NCI-H187 (cell line): Measurements from ENCODE around the gene CHSY1.

Source experiments
- DNase-seq, 2 experiments: peaks; one replicate each; lab custom pipeline; 2025; lab: John Stamatoyannopoulos, UW

CHSY1 gene

GRCh38 chr15:101152914-101153313, 98.9 kb downstream of the CHSY1 start:
- DNase-seq = no peak

DNA sequence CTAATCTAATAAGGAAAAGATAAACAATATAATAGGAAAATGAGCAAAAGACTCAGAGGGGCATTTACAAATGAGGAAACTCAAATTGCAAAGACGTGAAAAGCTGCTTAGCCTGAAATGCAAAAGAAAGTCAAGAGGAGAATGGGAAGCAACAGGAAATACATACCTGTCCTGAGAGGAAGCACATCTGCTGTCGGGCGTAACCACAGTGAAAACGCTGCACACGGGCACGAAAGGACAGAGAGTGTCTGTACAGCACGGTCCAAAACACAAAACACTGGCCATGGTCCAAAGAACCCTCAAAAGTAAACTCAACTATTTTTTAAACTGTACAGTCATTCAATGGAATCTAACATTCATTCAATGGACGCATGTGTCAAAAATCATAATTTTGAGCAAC, 100.6 kb downstream of the CHSY1 start:
- no peak for DNase-seq

DNA sequence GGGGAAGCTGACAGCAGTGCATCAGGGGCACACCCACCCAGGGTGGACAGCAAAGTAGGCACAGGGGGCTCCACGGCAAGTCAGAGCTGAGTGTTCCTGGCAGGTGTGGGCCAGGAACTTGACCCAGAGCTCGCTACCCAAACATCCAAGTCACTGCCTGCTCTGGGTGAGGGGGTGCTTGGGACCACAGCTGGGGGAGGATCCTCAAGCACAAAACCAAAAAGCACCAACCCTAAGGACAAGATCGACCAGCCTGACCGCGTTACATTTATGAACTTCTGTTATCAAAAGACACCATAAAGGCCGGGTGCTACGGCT, 101.2 kb downstream of the CHSY1 start:
- no peak for DNase-seq

- DNase-seq = no peak
Measured at GRCh38 chr15:101149864-101150722, 101.8 kb downstream of the CHSY1 start.

- DNase-seq = no peak
Measured at GRCh38 chr15:101148881-101149664, 102.8 kb downstream of the CHSY1 start.

DNA sequence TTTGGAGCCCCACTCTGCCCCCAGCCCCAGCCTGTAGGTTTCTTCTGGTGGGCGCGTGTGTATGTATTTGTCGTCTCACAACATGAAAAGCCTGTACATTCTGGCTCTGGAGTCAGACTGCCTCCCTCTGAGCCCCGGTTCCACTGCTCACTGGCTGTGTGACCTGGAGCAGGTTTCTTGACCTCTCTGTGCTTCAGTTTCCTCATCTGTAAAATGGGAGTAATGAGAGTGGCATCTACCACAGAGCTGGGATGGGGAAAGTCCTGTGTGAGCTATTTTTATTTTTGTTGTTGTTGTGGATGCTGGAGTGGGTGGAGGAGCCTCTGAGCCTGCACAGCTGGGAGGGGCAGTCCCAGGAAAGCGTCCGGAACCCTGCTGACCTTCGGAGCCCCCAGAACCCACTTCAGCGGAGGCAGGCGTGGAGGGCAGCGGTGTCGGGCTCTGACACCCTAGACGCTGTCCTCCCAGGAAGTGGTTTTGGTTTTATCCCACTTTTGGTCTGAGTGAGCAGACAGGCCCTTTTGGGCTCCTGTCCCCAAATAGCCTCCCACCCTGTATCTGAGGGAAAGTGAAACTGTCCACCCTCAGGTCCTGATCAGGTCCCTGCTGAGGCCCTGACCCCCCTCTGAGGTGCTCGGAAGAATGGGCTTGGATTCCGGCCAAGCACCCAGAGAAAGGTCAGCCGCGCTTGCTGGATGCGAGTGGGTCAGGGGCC, 103.5 kb downstream of the CHSY1 start:
- DNase-seq = no peak

DNA sequence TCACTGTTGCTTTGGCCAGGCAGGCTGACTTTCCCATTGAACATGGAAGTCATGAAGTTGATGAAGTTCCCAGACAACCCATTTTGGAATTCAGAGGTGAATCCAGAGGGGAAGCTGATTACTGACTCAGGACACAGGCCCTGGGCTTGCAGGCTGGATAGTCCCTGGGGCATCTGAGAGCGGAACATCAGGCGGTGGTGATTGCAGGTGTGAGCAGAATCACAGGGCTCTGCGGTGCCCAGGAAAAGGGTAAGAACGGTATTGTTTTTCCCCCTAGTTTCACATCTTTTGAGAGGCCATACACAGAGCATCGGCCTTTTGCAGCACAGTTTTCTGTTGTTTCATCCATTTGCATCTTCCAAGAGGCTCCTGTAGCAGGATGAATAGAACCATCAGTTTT, 104.7 kb downstream of the CHSY1 start:
- DNase-seq = no peak

GRCh38 chr15:101146118-101146702, 105.6 kb downstream of the CHSY1 start:
- no peak for DNase-seq

DNA sequence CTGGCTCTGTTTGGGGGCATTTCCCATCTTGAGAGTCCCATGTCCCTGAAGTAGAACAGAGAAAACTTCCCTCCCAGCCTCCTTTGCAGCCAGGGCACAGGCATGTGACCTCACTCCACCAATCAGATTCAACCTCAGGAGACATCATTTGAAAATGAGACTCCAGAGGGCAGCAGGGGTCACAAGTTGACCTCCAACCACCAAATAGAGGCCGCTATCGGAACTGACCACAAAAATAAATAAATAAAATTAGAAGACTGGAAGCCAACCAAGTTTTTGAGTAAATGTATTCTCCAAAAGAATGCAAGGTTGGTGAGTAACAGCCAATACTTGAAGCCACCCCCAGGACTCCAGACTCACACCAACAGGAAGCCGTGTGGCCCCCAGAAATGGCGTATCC, 106.5 kb downstream of the CHSY1 start:
- DNase-seq = no peak

DNA sequence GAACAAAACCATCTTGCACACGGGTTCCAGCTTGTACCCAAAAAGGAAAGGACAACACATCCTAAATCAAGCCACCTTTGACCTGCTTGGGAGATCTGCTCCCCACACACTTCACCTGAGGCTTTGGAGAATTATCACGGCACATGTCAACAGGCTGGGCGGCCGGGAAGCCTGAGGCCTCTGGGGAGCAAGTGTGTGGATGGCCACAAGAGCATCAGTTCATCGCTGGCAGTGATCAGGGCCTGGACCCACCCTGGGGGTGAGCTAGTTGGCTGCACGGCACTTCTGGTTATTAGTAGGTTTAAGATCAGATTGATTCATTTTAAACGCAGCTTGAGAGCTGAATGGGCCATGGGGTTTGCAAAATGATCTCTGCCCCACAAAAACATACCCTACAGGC, 108.5 kb downstream of the CHSY1 start:
- DNase-seq = no peak

- DNase-seq = no peak
Measured at GRCh38 chr15:101142711-101143110, 109.1 kb downstream of the CHSY1 start.

- DNase-seq = no peak
Measured at GRCh38 chr15:101141926-101142527, 109.8 kb downstream of the CHSY1 start.

DNA sequence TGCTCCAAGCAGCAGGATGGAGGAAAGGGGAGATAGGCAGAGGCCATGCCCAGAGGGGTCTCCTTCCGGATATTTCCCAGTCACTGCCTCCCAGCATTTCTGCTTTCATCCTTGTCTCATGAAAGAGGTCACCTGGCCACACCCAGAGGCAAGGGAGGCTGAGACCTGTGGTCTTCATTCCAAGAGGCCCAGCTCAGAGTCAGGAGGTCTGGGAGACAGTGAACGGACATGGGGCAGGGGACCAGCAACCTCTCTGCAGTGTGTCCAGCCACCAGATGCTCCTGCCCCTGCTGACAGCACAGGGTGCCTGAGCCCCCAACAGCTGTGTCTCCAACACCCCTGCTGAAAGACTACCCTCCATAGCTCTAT, 111.2 kb downstream of the CHSY1 start:
- no peak for DNase-seq

DNA sequence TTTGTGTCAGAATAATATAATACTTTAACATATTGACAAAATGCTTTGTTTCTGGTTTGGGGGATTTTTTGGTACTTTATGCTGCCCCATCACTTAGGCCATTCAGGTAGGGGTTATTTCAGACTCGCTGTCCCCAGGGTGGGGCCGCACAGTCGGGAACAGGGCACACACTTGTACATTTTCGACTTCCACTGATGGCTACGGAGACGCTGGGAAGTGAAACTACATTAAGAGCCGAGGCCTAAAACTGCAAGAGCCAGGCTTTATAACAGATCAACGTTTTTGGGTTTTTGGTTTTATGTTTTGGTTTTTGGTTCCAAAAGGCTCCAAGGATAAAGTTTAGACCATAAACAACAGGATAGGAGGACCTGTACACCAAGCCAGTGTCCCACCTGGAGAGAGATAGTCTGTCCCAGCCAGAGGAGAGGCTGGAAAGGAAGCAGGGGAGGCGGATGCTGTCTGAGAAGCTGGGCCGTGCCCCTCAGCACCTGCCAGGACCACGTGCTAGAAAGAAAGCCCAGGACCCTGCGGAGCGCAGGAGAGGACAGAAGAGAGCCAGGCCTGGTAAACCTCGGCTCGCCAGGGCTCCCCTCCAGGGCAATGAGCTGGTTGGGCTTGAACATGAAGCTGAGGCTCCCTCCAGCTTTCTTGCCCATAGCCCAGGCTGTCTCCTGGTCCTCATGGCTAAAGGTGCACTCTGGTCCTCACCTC, 111.7 kb downstream of the CHSY1 start:
- DNase-seq = no peak

GRCh38 chr15:101138913-101139880, 112.7 kb downstream of the CHSY1 start:
- DNase-seq = peak in 1 of 2 experiments; percentile 54

DNA sequence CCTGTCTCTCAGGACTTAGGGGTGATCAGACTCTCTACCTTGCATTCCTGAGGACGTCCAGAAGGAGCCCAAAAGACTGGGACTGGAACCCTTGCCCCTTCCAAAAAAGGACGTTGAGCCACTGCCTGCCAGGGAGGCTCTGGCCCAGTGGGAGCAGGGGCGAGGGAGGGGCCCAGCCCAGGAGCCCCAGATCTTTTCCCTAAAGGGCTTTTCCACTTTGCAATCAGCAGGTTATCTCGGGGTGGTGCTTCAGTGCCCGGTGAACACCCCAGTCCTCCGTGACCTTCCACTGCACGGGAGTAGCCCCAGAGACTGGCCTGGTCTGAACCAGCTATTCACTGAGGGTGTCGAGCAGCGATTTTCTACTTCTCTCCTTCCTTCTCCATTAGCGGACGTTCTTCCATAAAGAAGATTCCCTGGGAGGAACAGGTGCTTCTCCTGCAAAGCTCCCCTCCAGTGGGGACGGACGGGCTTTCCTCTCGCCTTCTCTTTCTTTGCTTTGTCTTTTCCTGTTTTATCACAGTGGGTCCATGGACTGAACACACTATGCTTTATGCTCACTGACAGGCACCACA, 113.7 kb downstream of the CHSY1 start:
- no peak for DNase-seq

DNA sequence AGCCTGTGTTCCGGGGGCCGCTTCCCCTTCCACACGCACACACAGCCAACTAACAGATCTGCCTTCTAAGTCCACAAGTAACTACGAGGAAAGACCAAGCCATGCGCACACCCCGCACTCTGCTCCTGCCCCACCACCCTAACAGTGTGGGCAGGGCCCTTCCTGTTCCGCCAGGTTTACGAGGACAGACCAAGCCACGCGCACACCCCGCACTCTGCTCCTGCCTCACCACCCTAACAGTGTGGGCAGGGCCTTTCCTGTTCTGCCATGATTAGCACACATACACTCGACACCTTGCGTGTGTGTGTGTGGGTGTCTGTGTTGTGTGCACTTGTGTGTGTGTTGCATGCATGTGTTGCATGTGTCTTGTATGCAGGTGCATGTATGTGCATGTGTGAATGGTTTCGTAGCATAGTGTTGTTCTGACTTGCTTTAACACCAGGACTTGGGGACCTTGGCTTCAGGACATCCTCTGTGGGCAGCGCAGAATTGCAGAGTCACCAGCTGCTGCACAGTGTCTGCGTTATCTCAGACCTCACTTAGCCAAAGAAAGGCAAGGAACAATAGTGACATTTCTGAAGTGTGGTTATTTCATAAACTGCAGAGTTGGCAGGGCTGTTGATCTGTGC, 114.4 kb downstream of the CHSY1 start:
- DNase-seq = no peak

- DNase-seq = no peak
Measured at GRCh38 chr15:101136381-101137268, 115.2 kb downstream of the CHSY1 start.
